Astrocyte of the spinal cord (primary cell): ENCODE results near the gene PNPLA6.

Source experiments
- DNase-seq: peaks from one replicate; pipeline ENCODE4 v3.0.0; 2011; ENCODE audit warnings: low read depth, low spot score
- H3K4me3 ChIP-seq: 2 replicates; pipeline ENCODE4 v1.5.1; 2011; ENCODE audit warnings: low read depth, mild to moderate bottlenecking, low read length, moderate library complexity
- CTCF ChIP-seq: IDR thresholded peaks from 2 replicates; pipeline ENCODE4 v1.5.1; 2012; ENCODE audit warnings: low read depth, mild to moderate bottlenecking, low read length, inconsistent platforms
- in situ Hi-C: cut with HindIII; loops from 2 replicates; pipeline ENCODE4 v1.10.0; 2017; ENCODE audit warnings: low sequenced_read_pairs

The PNPLA6 gene

DNA sequence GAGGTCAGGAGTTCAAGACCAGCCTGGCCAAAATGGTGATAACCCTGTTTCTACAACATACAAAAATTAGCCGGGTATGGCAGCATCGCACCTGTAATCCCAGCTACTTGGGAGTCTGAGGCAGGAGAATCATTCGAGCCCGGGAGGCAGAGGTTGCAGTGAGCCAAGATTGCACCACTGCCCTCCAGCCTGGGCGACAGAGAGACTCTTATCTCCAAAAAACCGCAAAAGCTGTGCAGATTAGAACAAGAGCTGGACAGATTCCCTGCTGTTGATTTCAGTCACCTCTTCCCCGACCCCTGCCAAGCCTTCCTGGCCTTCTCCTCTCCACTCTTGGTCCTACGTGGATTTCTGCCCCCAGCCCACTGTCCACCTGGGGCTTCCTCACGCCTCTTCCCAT, 68.4 kb downstream of the PNPLA6 start:
- no peak overlapping the region for H3K4me3 ChIP-seq
- DNase-seq = no peak
- in situ Hi-C loops = no loop called here
- TF ChIP-seq CTCF = no peak

- H3K4me3 ChIP-seq = no peak overlapping the region
- in situ Hi-C loops = no loop called here
- no peak for DNase-seq
- no peak for TF ChIP-seq CTCF
These were observed 70.1 kb downstream of the PNPLA6 start for GRCh38 chr19:7605490-7606222.

- in situ Hi-C loops = no loop called here
- TF ChIP-seq CTCF = no peak
- no peak overlapping the region for H3K4me3 ChIP-seq
- no peak for DNase-seq
These were observed 70.8 kb downstream of the PNPLA6 start for GRCh38 chr19:7606289-7606688.

DNA sequence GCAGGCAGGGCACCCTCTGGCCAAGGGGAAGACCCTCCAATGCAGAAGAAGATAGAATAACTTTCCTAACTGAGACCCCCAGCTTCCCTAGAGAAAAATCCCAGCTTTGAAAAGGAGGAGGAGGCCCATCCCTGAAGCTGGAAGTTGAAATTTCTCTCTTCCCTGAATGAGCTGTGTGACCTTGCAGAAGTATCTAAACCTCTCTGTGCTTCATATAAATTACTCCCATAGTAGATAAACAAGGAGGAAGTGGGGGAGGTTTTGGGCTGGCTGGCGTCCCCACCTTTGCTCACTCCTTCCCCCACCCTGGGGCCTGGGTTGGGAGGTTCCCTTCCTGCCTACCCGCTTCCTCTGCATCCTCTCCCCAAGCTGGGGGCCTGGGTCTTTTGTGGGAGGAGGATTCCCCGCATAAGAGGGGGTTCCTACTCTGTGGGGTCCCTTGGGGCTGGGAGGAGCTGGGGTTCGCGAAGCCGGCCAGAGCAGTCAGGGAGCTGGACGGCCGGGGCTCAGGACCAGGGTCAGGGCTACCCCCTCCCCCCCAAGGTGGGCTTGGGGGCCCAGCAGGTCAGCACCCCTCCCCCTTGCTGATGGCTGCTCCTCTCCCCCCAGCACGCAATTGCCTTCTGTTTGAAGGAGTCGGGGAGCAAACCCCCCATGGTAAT, 71.8 kb downstream of the PNPLA6 start:
- in situ Hi-C loops = no loop called here
- no peak overlapping the region for H3K4me3 ChIP-seq
- DNase-seq = no peak
- TF ChIP-seq CTCF = no peak

DNA sequence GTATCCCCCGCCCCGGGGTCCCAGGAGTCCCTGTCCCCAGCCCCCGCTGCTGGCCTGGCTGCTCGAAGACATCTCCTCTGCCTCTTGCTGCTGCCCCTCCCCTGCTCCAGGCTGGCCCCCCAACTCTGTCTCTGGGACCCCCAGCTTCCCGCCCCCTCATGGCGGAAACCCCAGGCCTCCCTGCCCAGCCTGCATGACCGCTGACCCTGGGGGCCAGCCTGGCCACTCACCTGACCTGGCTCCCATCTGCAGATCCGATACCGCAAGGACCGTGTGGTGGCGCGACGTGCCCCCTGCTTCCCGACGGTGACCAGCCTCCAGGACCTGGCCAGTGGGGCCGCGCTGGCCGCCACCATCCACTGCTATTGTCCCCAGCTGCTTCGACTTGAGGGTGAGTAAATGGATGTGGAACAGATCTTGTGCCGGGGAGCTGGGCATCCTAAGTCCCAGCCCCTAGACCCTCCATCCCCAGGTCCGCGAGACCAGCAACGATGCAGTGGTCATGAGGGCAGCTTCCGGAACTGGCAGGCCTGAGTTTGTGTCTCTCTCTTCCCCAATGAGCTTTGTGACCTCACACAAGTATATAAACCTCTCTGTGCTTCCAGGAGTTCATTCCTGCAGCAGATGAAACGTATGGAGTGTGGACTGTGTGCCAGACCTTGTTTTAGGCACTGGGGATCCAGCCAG, 72.5 kb downstream of the PNPLA6 start:
- DNase-seq = no peak
- in situ Hi-C loops = no loop called here
- H3K4me3 ChIP-seq = no peak overlapping the region
- no peak for TF ChIP-seq CTCF

DNA sequence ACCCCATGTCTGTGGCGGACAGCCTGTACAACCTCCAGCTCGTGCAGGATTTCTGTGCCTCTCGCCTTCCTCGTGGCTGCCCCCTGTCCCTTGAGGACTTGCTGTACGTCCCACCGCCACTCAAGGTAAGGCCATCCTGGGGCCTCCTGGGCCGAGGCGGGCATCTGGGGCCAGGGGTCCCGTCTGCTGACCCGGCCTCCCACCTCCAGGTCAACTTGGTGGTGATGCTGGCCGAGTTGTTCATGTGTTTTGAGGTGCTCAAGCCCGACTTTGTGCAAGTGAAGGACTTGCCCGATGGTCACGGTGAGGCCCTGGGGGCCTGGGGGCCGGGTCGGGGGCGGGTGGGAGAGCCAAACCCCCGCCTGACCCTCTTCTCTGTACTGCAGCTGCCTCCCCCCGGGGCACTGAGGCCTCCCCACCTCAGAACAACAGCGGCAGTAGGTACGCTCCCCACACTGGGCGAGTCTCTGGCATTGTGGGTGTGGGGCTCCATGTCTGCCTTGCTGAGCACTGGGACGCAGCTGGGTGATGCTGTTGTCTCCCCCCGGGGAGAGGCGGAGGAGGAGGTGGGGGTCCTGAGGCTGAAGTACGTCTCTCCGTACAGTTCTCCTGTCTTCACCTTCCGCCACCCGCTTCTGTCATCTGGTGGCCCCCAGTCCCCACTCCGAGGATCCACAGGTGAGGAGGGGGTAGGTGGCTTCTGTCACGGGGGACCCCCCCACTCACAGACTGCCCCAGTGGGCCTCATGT, 75.1 kb downstream of the PNPLA6 start:
- TF ChIP-seq CTCF = no peak
- DNase-seq = no peak
- H3K4me3 ChIP-seq = no peak overlapping the region
- in situ Hi-C loops = no loop called here
